Gastrocnemius medialis (tissue), 4 donors: Measurements from ENCODE around the gene MAML1. TPM values are rescaled to one million over a fixed set of nuclear protein-coding genes. Genes with fewer than 3 reads are reported as not detected.

Experiments
- ATAC-seq, 2 donors: fragments of 150-250 bp; one replicate each; pipeline ENCODE4 v1.9.1; 2016
- DNase-seq, 2 donors: peaks; one replicate each; pipeline ENCODE4 v3.0.0-alpha.2; 2019
- H3K27ac ChIP-seq, 4 donors: fragments of 200-600 bp; sonication (generic); 1 replicate in 1 of 4; 2 replicates in 3 of 4; pipeline ENCODE4 v1.5.1; 2016 to 2018; ENCODE audit warnings: mild to moderate bottlenecking in 2 of 4, moderate library complexity in 1 of 4
- H3K27me3 ChIP-seq, 3 donors: fragments of 200-600 bp; sonication (generic) in 2 of 3; 1 replicate in 1 of 3; 2 replicates in 2 of 3; pipeline versions ENCODE4 v1.5.1 to v1.6.0; 2016 to 2019; ENCODE audit warnings: mild to moderate bottlenecking in 1 of 3, moderate library complexity in 1 of 3
- H3K36me3 ChIP-seq, 2 donors: fragments of 200-600 bp; sonication (generic) in 1 of 2; one replicate each; pipeline ENCODE4 v1.5.1; 2017 to 2018
- H3K4me1 ChIP-seq, 2 donors: fragments of 200-600 bp; sonication (generic) in 1 of 2; one replicate each; pipeline ENCODE4 v1.5.1; 2016 to 2017; ENCODE audit warnings: mild to moderate bottlenecking in 2 of 2
- H3K4me3 ChIP-seq, 4 donors: fragments of 200-600 bp; sonication (generic) in 3 of 4; 1 replicate in 1 of 4; 2 replicates in 3 of 4; pipeline ENCODE4 v1.5.1; 2016 to 2019; ENCODE audit warnings: mild to moderate bottlenecking in 2 of 4
- H3K9me3 ChIP-seq, 3 donors: fragments of 200-600 bp; sonication (generic) in 2 of 3; 1 replicate in 1 of 3; 2 replicates in 2 of 3; pipeline ENCODE4 v1.5.1; 2016 to 2019
- CTCF ChIP-seq, 5 experiments: fragments of 450-650 bp in 3 of 5; fragments of 200-600 bp in 2 of 5; sonication (generic) in 2 of 5; IDR thresholded peaks in 4 of 5; conservative IDR thresholded peaks in 1 of 5; 1 replicate in 4 of 5; 2 replicates in 1 of 5; pipeline ENCODE4 v1.5.1; 2016 to 2019; ENCODE audit warnings: antibody characterized with exemption in 5 of 5, mild to moderate bottlenecking in 3 of 5, moderate library complexity in 3 of 5
- POLR2A ChIP-seq, 2 donors: fragments of 450-650 bp; IDR thresholded peaks; one replicate each; pipeline ENCODE4 v1.6.1; 2017; ENCODE audit warnings: antibody characterized with exemption in 2 of 2, mild to moderate bottlenecking in 2 of 2, moderate library complexity in 2 of 2
- in situ Hi-C, 4 donors: fragments of 200-750 bp; cut with MboI; loops; one replicate each; pipeline versions ENCODE4 v1.15.0 to v1.8.0; 2017; ENCODE audit warnings: low sequenced_read_pairs in 4 of 4
- intact Hi-C: fragments of 100-400 bp; cut with DNase I; formaldehyde crosslinking; loops from one replicate; pipeline ENCODE4 v1.15.1; 2023; ENCODE audit warnings: low total_unique reads
- total RNA-seq, 4 donors: library from RNA; depleted of rRNA; stranded (reverse); fragments of >200 nt; gene quantifications; one replicate each; pipeline versions ENCODE4 v1.1.0 to v1.2.3, GENCODE V29; 2016

MAML1 gene
- total RNA-seq, 4 donors from 2014 or later, result 14.4 to 16.3 (median 15.1) TPM

GRCh38 chr5:179773686-179774040 lies 41.0 kb downstream of the MAML1 start:
- H3K4me1 ChIP-seq, result no peaks in the 10 kb centered on the region
- peaks cover 0 to 80% of the 10 kb centered on the region in 2 donors for H3K36me3 ChIP-seq
- no peaks in the 10 kb centered on the region for H3K27me3 ChIP-seq
- H3K9me3 ChIP-seq, result no peaks in the 10 kb centered on the region
- H3K4me3 ChIP-seq, result no peak overlapping the region
- intact Hi-C loops (no loop called here), in situ Hi-C loops (loop anchor here in 2 of 4 donors (25.0 kb wide), 2 partner anchors 89 to 314 kb away; partner anchors contain the start of gene MRNIP (in 1 of the 2))
- H3K27ac ChIP-seq, result no peak overlapping the region
- ATAC-seq (no peak), DNase-seq (no peak)
- TF ChIP-seq POLR2A (IDR thresholded peaks at IDR 0.05) (no peak), CTCF (IDR thresholded peaks at IDR 0.05 in 4 of 5, conservative IDR thresholded peaks at IDR 0.05 in 1 of 5) (no peak)

- ATAC-seq, result no peak
Observed at GRCh38 chr5:179774442-179774841, 41.8 kb downstream of the MAML1 start.

GRCh38 chr5:179776411-179776938 lies 43.9 kb downstream of the MAML1 start:
- in situ Hi-C loops, result no loop called here
- H3K27me3 ChIP-seq, result no peaks in the 10 kb centered on the region

More at GRCh38 chr5:179774442-179774841, 41.8 kb downstream of the MAML1 start:
- TF ChIP-seq CTCF (IDR thresholded peaks at IDR 0.05 in 4 of 5, conservative IDR thresholded peaks at IDR 0.05 in 1 of 5) (no peak), POLR2A (IDR thresholded peaks at IDR 0.05) (no peak)
- in situ Hi-C loops (loop anchor here in 2 of 4 donors (25.0 kb wide), 2 partner anchors 88 to 313 kb away; partner anchors contain the start of gene MRNIP (in 1 of the 2)), intact Hi-C loops (no loop called here)
- H3K27me3 ChIP-seq, result no peaks in the 10 kb centered on the region
- no peaks in the 10 kb centered on the region for H3K4me1 ChIP-seq
- no peak for DNase-seq
- H3K27ac ChIP-seq, result no peak overlapping the region
- no peak overlapping the region for H3K4me3 ChIP-seq
- peaks cover 0 to 72% of the 10 kb centered on the region in 2 donors for H3K36me3 ChIP-seq
- no peaks in the 10 kb centered on the region for H3K9me3 ChIP-seq

GRCh38 chr5:179777456-179777855 lies 44.8 kb downstream of the MAML1 start:
- intact Hi-C loops (no loop called here), in situ Hi-C loops (no loop called here)
- H3K4me1 ChIP-seq, result no peaks in the 10 kb centered on the region
- TF ChIP-seq POLR2A (IDR thresholded peaks at IDR 0.05) (no peak), CTCF (IDR thresholded peaks at IDR 0.05 in 4 of 5, conservative IDR thresholded peaks at IDR 0.05 in 1 of 5) (no peak)
- H3K4me3 ChIP-seq, result no peak overlapping the region
- H3K9me3 ChIP-seq, result no peaks in the 10 kb centered on the region
- DNase-seq (no peak), ATAC-seq (no peak)
- no peaks in the 10 kb centered on the region for H3K27me3 ChIP-seq
- H3K36me3 ChIP-seq, result peaks cover 0 to 50% of the 10 kb centered on the region in 2 donors
- no peak overlapping the region for H3K27ac ChIP-seq

More at GRCh38 chr5:179776411-179776938, 43.9 kb downstream of the MAML1 start:
- Histone ChIP-seq H3K36me3 (peaks cover 0 to 59% of the 10 kb centered on the region in 2 donors), H3K9me3 (no peaks in the 10 kb centered on the region), H3K27ac (no peak overlapping the region), H3K4me1 (no peaks in the 10 kb centered on the region), H3K4me3 (no peak overlapping the region)
- TF ChIP-seq POLR2A (IDR thresholded peaks at IDR 0.05), result no peak
- no peak for TF ChIP-seq CTCF (IDR thresholded peaks at IDR 0.05 in 4 of 5, conservative IDR thresholded peaks at IDR 0.05 in 1 of 5)
- DNase-seq, result no peak
- no peak for ATAC-seq
- intact Hi-C loops, result no loop called here

- Histone ChIP-seq H3K27me3 (no peaks in the 10 kb centered on the region), H3K9me3 (no peaks in the 10 kb centered on the region), H3K4me1 (no peaks in the 10 kb centered on the region), H3K27ac (no peak overlapping the region), H3K4me3 (no peak overlapping the region), H3K36me3 (peaks cover 0 to 45% of the 10 kb centered on the region in 2 donors)
- ATAC-seq, result no peak
- in situ Hi-C loops, result no loop called here
- DNase-seq, result no peak
- no peak for TF ChIP-seq CTCF (IDR thresholded peaks at IDR 0.05 in 4 of 5, conservative IDR thresholded peaks at IDR 0.05 in 1 of 5)
- intact Hi-C loops, result no loop called here
Observed at GRCh38 chr5:179777909-179778308, 45.3 kb downstream of the MAML1 start.
